PC-9 (cell line): ENCODE data around the gene ST13. TPM values are rescaled to one million over a fixed set of nuclear protein-coding genes. Genes with fewer than 3 reads are reported as not detected.
"Not testable (repeated sequence)": the region's sequence is repeated elsewhere in the genome, so short reads cannot be mapped to it uniquely, and the experiment has no call there.

Experiments used
- BruUV-seq: library from RNA; stranded (reverse); fragments of 400-500 nt; replicated peaks from 2 replicates; lab custom pipeline; 2021; lab: Mats Ljungman, UMichigan
- CTCF ChIA-PET: fragments of 300-600 bp; sonication (Branson Sonifier 250); formaldehyde crosslinking; loops from one replicate; lab custom pipeline; 2022; ENCODE audit warnings: antibody characterized with exemption; lab: Charles Lee
- POLR2A ChIA-PET: fragments of 300-600 bp; sonication (Branson Sonifier 250); formaldehyde crosslinking; loops from one replicate; lab custom pipeline; 2022; ENCODE audit warnings: antibody characterized with exemption; ENCODE audit not compliant: unreplicated experiment; lab: Charles Lee
- DNase-seq, 2 experiments: peaks; one replicate each; pipeline versions ENCODE4 v3.0.0 to v3.0.0-alpha.2; 2015 to 2022; ENCODE audit warnings: mixed read lengths in 1 of 2
- H2AFZ ChIP-seq: fragments of 200-600 bp; sonication (generic); 2 replicates; pipeline ENCODE4 v1.8.1; 2017; ENCODE audit warnings: antibody characterized with exemption
- H3F3A ChIP-seq: fragments of 200-600 bp; sonication (generic); 2 replicates; pipeline ENCODE4 v1.8.1; 2017; ENCODE audit warnings: antibody characterized with exemption, mild to moderate bottlenecking, low read depth; ENCODE audit not compliant: insufficient read depth
- H3K27ac ChIP-seq: fragments of 200-600 bp; sonication (generic); 2 replicates; pipeline ENCODE4 v1.6.1; 2016; ENCODE audit warnings: mixed run types
- H3K27me3 ChIP-seq: fragments of 200-600 bp; sonication (generic); 2 replicates; pipeline ENCODE4 v1.6.1; 2016; ENCODE audit warnings: low read depth, mixed run types; ENCODE audit not compliant: insufficient read depth
- H3K36me3 ChIP-seq: fragments of 200-600 bp; sonication (generic); 2 replicates; pipeline ENCODE4 v1.6.1; 2016; ENCODE audit warnings: low read depth, mixed run types
- H3K4me1 ChIP-seq: fragments of 200-600 bp; sonication (generic); replicated peaks from 2 replicates; pipeline ENCODE4 v1.6.1; 2016; ENCODE audit warnings: mixed run types; ENCODE audit not compliant: insufficient read depth
- H3K4me2 ChIP-seq: fragments of 200-600 bp; sonication (generic); 2 replicates; pipeline ENCODE4 v1.6.1; 2017; ENCODE audit warnings: mixed run types
- H3K4me3 ChIP-seq: fragments of 200-600 bp; sonication (generic); 2 replicates; pipeline ENCODE4 v1.6.1; 2016; ENCODE audit warnings: mixed run types
- H3K79me2 ChIP-seq: fragments of 200-600 bp; sonication (generic); 2 replicates; pipeline ENCODE4 v1.6.1; 2017; ENCODE audit warnings: low read depth, mixed run types
- H3K9me2 ChIP-seq: fragments of 200-600 bp; sonication (generic); 2 replicates; pipeline ENCODE4 v1.8.1; 2017; ENCODE audit warnings: mild to moderate bottlenecking; ENCODE audit not compliant: insufficient read depth
- H3K9me3 ChIP-seq: fragments of 200-600 bp; sonication (generic); 2 replicates; pipeline ENCODE4 v1.8.1; 2016; ENCODE audit warnings: low read depth; ENCODE audit not compliant: insufficient read depth
- H4K20me1 ChIP-seq: fragments of 200-600 bp; sonication (generic); 2 replicates; pipeline ENCODE4 v1.8.1; 2017; ENCODE audit not compliant: insufficient read depth
- EZH2 ChIP-seq: fragments of 200-600 bp; sonication (generic); IDR thresholded peaks from 2 replicates; pipeline ENCODE4 v1.8.0; 2017; ENCODE audit warnings: antibody characterized with exemption, low read depth
- intact Hi-C: fragments of 100-400 bp; cut with micrococcal nuclease; formaldehyde crosslinking; loops from one replicate; pipeline ENCODE4 v1.10.0; 2022; ENCODE audit not compliant: unreplicated experiment
- total RNA-seq: library from RNA; stranded (reverse); gene quantifications from 2 replicates; pipeline ENCODE4 v1.2.3, GENCODE V29; 2021
- TF ChIP-seq, protein P1 (sequence below): fragments of 200-600 bp; sonication (generic); conservative IDR thresholded peaks from 2 replicates; pipeline ENCODE4 v1.6.1; 2017; ENCODE audit warnings: mixed run types, antibody characterized with exemption, mild to moderate bottlenecking, moderate library complexity

The ST13 gene
- total RNA-seq, 1 experiment from 2014 or later: 285 TPM

- H3K4me3 ChIP-seq: no peak overlapping the region
- H3F3A ChIP-seq: peaks cover 4% of the 10 kb centered on the region; the same call in 1 of the 2 replicates
- no peaks in the 10 kb centered on the region for H3K79me2 ChIP-seq
- no peaks in the 10 kb centered on the region for H3K4me1 ChIP-seq
- no peak for TF ChIP-seq EZH2
- TF ChIP-seq, protein P1, sequence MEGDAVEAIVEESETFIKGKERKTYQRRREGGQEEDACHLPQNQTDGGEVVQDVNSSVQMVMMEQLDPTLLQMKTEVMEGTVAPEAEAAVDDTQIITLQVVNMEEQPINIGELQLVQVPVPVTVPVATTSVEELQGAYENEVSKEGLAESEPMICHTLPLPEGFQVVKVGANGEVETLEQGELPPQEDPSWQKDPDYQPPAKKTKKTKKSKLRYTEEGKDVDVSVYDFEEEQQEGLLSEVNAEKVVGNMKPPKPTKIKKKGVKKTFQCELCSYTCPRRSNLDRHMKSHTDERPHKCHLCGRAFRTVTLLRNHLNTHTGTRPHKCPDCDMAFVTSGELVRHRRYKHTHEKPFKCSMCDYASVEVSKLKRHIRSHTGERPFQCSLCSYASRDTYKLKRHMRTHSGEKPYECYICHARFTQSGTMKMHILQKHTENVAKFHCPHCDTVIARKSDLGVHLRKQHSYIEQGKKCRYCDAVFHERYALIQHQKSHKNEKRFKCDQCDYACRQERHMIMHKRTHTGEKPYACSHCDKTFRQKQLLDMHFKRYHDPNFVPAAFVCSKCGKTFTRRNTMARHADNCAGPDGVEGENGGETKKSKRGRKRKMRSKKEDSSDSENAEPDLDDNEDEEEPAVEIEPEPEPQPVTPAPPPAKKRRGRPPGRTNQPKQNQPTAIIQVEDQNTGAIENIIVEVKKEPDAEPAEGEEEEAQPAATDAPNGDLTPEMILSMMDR: no peak
- H3K36me3 ChIP-seq: peaks cover 7% of the 10 kb centered on the region; the same call in 1 of the 2 replicates
- H3K4me2 ChIP-seq: no peak overlapping the region
- ChIA-PET POLR2A (no interaction called here), CTCF (no interaction called here)
- H3K9me2 ChIP-seq: no peaks in the 10 kb centered on the region
- no TSS peak for BruUV-seq
- DNase-seq: no peak
- no peak overlapping the region for H3K27ac ChIP-seq
- no peaks in the 10 kb centered on the region for H3K27me3 ChIP-seq
- intact Hi-C loops: no loop called here
- H2AFZ ChIP-seq: no peak overlapping the region
- H3K9me3 ChIP-seq: no peaks in the 10 kb centered on the region
- H4K20me1 ChIP-seq: no peaks in the 10 kb centered on the region
Measured at GRCh38 chr22:40874016-40874415, 17.6 kb upstream of the ST13 start.

- H2AFZ ChIP-seq, H4K20me1 ChIP-seq, BruUV-seq, H3K9me2 ChIP-seq, DNase-seq, CTCF ChIA-PET, H3K79me2 ChIP-seq, H3K4me2 ChIP-seq, H3K9me3 ChIP-seq, H3K4me1 ChIP-seq, H3K4me3 ChIP-seq, intact Hi-C loops, H3K27me3 ChIP-seq, H3K27ac ChIP-seq: not testable (repeated sequence)
- POLR2A ChIA-PET: interaction anchor here (0.6 kb wide), 1 partner anchor 83 kb away, joined by 3 read pairs; the partner anchor contains the start of gene RBX1
- H3F3A ChIP-seq: 0 out of 2 replicates have a peak, but pooled peaks cover 11% of the 10 kb centered on the region
- peaks cover 11% of the 10 kb centered on the region for H3K36me3 ChIP-seq
Measured at GRCh38 chr22:40868379-40868778, 11.9 kb upstream of the ST13 start.

DNA sequence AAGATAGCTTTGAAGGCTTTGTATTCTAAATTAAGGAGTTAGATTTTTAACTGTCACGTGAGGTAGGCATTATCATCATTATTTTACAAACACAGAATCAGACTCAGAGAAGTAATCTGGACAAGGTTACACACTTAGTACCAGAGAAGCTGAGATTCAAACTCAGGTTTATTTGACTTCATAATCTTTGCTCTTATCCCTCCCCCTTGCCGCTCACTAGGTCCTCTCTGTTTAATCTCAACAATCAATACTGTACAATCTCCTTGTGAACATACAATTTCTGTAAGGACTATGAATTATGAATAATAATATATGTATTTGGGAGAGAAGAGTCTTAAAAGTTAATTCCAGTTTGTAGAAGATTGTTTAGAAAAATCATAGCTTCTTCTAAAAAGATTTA lies 10.7 kb upstream of the ST13 start:
- Histone ChIP-seq H4K20me1 (peaks cover 6% of the 10 kb centered on the region; the same call in 1 of the 2 replicates), H3K36me3 (peaks cover 13% of the 10 kb centered on the region), H3K79me2 (peaks cover 21% of the 10 kb centered on the region), H3K27me3 (no peaks in the 10 kb centered on the region), H3K4me2 (no peak overlapping the region), H3K4me3 (no peak overlapping the region), H3K27ac (no peak overlapping the region; the same call in 1 of the 2 replicates), H3K4me1 (no peaks in the 10 kb centered on the region), H2AFZ (no peak overlapping the region), H3K9me3 (no peaks in the 10 kb centered on the region), H3K9me2 (no peaks in the 10 kb centered on the region), H3F3A (0 out of 2 replicates have a peak, but pooled peaks cover 11% of the 10 kb centered on the region)
- intact Hi-C loops: no loop called here
- BruUV-seq: no TSS peak
- POLR2A ChIA-PET: interaction anchor here (0.6 kb wide), 1 partner anchor 11 kb away, joined by 14 read pairs; the partner anchor contains the start of gene ST13
- DNase-seq: no peak
- TF ChIP-seq, protein P1: no peak
- no peak for TF ChIP-seq EZH2
- CTCF ChIA-PET: interaction anchor here (0.5 kb wide), 1 partner anchor 35 kb away, joined by 4 read pairs; no protein-coding TSS in a partner anchor
